Measurements from ENCODE around the gene GRAMD1A.

DNA sequence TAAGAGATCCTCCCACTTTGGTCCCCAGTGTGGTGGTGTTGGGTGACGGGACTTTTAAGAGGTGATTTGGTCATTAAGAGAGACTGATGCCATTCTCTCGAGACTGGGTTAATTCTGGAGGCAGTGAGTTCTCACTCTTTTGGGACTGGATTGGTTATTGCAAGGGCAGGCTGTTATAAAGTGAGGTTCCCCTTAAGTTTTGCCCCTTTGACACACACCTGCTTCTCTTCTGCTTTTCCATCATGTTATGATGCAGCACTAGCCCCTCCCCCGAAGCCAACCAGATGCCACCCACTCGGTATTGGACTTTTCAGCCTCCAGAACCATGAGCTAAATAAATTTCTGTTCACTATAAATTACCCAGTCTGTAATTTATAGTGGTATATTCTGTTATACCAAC is 16.3 kb upstream of the GRAMD1A start:
- TF ChIP-seq, protein P1, sequence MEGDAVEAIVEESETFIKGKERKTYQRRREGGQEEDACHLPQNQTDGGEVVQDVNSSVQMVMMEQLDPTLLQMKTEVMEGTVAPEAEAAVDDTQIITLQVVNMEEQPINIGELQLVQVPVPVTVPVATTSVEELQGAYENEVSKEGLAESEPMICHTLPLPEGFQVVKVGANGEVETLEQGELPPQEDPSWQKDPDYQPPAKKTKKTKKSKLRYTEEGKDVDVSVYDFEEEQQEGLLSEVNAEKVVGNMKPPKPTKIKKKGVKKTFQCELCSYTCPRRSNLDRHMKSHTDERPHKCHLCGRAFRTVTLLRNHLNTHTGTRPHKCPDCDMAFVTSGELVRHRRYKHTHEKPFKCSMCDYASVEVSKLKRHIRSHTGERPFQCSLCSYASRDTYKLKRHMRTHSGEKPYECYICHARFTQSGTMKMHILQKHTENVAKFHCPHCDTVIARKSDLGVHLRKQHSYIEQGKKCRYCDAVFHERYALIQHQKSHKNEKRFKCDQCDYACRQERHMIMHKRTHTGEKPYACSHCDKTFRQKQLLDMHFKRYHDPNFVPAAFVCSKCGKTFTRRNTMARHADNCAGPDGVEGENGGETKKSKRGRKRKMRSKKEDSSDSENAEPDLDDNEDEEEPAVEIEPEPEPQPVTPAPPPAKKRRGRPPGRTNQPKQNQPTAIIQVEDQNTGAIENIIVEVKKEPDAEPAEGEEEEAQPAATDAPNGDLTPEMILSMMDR (IDR thresholded peaks at IDR 0.05), result no peak
- no peak for TF ChIP-seq POLR2A (IDR thresholded peaks at IDR 0.05)
